Ovary (tissue), 9 donors: ENCODE data around the gene AFG3L2. TPM values are rescaled to one million over a fixed set of nuclear protein-coding genes. Genes with fewer than 3 reads are reported as not detected.

Experiments
- DNase-seq, 5 donors: peaks; one replicate each; pipeline ENCODE4 v3.0.0-alpha.2; 2019 to 2020
- H3K27ac ChIP-seq, 2 donors: fragments of 200-600 bp; one replicate each; pipeline versions ENCODE4 v1.5.1 to v1.8.0; 2019 to 2022
- H3K27me3 ChIP-seq: fragments of 200-600 bp; one replicate; pipeline ENCODE4 v1.8.0; 2022
- H3K36me3 ChIP-seq: fragments of 200-600 bp; sonication (generic); one replicate; pipeline ENCODE4 v1.5.1; 2019
- H3K4me1 ChIP-seq: one replicate; pipeline ENCODE4 v1.8.1; 2013; ENCODE audit warnings: mild to moderate bottlenecking, moderate library complexity; ENCODE audit not compliant: insufficient read depth
- H3K4me3 ChIP-seq: fragments of 200-600 bp; sonication (generic); one replicate; pipeline ENCODE4 v1.5.1; 2017
- H3K9me3 ChIP-seq, 2 donors: fragments of 200-600 bp in 1 of 2; sonication (generic) in 1 of 2; one replicate each; pipeline versions ENCODE4 v1.5.1 to v1.8.1; 2013 to 2019; ENCODE audit warnings: mild to moderate bottlenecking in 1 of 2, moderate library complexity in 1 of 2
- EP300 ChIP-seq: sonication (generic); formaldehyde crosslinking; IDR thresholded peaks from one replicate; pipeline ENCODE4 v1.6.1; 2017; ENCODE audit warnings: antibody characterized with exemption
- POLR2A ChIP-seq: fragments of 450-650 bp; IDR thresholded peaks from one replicate; pipeline ENCODE4 v1.6.1; 2017; ENCODE audit warnings: antibody characterized with exemption, mild to moderate bottlenecking, moderate library complexity
- WGBS, 3 donors: extraction: QIAGEN DNeasy Blood & Tissue Kit in 1 of 3; methylation state at CpG; one replicate each; pipeline versions ENCODE4 v1.1.5 to v1.1.7; 2013 to 2017; 5-methylcytosine and 5-hydroxymethylcytosine counted together
- intact Hi-C, 4 donors: fragments of 100-400 bp; cut with DNase I; formaldehyde crosslinking; loops; one replicate each; pipeline versions ENCODE4 v1.11.0 to v1.15.1; 2022 to 2023
- polyA plus RNA-seq, 2 donors: library from polyadenylated mRNA; stranded (reverse); fragments of 200-250 nt in 1 of 2; fragments of 350-450 nt in 1 of 2; fragmentation: Illumina TruSeq in 1 of 2; extraction: RNeasy Lipid Tissue Mini Kit (QIAGEN cat#74804) in 1 of 2; gene quantifications; one replicate each; pipeline ENCODE4 v1.2.3, GENCODE V29; 2013 to 2014
- total RNA-seq, 7 donors: library from RNA; depleted of rRNA in 2 of 7; stranded (reverse); fragments of >200 nt in 2 of 7; fragmentation: NEBNext Ultra II Directional in 3 of 7; extraction: Animal tissue kit (Norgen Biotek cat#: 25700) in 3 of 7; gene quantifications; one replicate each; pipeline versions ENCODE4 v1.1.0 to v1.2.4, GENCODE V29; 2016 to 2023
- TF ChIP-seq, protein P1 (sequence below), 3 donors: fragments of 450-650 bp in 2 of 3; fragments of 200-600 bp in 1 of 3; IDR thresholded peaks; one replicate each; pipeline versions ENCODE4 v1.5.1 to v1.8.0; 2016 to 2022; ENCODE audit warnings: antibody characterized with exemption in 3 of 3, mild to moderate bottlenecking in 1 of 3
- donor health status: DM: no; HTN: no; CAD: no; lungs with moderate emphysema.
- donor health status: DM: no; HTN: no; CAD: no.
- donor health status: Bipolar disorder and iron deficiency.
- donor health status: DM: yes; HTN: yes; CAD: no.
- donor health status: DM: no; HTN: no; CAD: no.
- donor health status: DM: yes; HTN: yes; CAD: no.

The AFG3L2 gene
- total and polyA plus RNA-seq, 9 donors: 28.3 to 42.5 (median 34.9) TPM

DNA sequence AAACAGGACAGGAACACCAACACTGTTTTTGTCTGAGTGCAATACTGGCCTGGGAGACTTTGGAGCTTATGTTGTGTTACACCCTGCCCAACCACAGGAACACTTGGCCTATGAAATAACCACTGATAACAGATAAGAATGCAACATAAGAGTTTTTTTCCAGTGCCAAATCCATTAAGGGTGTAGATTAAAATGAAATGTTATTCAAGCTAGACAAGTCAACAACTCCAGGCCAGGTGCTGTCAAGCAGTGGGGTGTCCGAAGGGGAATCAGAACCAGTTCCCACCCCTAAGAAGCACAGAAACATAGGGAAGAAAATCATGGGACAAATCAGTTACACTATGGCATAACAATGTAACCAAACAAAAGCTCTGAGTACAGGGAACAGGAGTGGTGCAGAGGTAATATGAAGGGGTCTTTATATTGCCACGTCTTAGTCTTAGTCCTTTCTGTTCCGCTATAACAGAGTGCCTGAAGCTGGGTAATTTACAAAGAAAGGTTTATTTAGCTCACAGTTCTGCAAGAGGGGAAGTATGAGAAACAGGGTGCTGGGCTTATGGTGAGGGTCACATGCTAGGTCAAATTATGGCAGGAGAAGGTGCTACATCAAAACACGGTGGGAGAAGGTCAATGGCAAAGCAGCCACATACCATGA, 3.8 kb downstream of the AFG3L2 start:
- TF ChIP-seq, protein P1, sequence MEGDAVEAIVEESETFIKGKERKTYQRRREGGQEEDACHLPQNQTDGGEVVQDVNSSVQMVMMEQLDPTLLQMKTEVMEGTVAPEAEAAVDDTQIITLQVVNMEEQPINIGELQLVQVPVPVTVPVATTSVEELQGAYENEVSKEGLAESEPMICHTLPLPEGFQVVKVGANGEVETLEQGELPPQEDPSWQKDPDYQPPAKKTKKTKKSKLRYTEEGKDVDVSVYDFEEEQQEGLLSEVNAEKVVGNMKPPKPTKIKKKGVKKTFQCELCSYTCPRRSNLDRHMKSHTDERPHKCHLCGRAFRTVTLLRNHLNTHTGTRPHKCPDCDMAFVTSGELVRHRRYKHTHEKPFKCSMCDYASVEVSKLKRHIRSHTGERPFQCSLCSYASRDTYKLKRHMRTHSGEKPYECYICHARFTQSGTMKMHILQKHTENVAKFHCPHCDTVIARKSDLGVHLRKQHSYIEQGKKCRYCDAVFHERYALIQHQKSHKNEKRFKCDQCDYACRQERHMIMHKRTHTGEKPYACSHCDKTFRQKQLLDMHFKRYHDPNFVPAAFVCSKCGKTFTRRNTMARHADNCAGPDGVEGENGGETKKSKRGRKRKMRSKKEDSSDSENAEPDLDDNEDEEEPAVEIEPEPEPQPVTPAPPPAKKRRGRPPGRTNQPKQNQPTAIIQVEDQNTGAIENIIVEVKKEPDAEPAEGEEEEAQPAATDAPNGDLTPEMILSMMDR (IDR thresholded peaks at IDR 0.05): no peak
- TF ChIP-seq POLR2A (no peak), EP300 (no peak)
- peaks cover 14% of the 10 kb centered on the region for H3K4me1 ChIP-seq
- H3K4me3 ChIP-seq: no peak overlapping the region
- no peaks in the 10 kb centered on the region for H3K9me3 ChIP-seq
- 59 to 75% (median 64%) methylated on average over 4 of the region's 4 CpGs for WGBS, 3 donors
- no peaks in the 10 kb centered on the region for H3K27me3 ChIP-seq
- no peak overlapping the region for H3K27ac ChIP-seq
- intact Hi-C loops: loop anchor here in 3 of 4 donors (10.0 kb wide), 2 partner anchors 48 to 98 kb away; no protein-coding TSS in a partner anchor
- DNase-seq: no peak
- H3K36me3 ChIP-seq: no peaks in the 10 kb centered on the region

DNA sequence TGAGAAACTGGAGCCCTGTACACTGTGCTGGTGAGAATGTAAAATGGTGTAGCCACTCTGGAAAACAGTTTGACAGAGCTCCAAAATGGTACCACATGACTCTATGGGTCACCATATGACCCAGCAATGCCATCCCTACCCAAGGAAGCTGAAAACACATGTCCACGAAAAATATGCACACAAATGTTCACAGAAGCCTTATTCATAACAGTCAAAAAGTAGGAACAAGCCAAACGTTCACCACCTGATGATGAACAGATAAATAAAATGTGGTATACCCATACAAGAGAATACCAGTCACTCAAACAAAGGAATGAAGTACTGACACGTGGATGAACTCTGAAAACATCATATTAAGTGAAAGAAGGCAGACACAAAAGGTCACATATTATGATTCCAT, 4.6 kb downstream of the AFG3L2 start:
- no peak overlapping the region for H3K4me3 ChIP-seq

DNA sequence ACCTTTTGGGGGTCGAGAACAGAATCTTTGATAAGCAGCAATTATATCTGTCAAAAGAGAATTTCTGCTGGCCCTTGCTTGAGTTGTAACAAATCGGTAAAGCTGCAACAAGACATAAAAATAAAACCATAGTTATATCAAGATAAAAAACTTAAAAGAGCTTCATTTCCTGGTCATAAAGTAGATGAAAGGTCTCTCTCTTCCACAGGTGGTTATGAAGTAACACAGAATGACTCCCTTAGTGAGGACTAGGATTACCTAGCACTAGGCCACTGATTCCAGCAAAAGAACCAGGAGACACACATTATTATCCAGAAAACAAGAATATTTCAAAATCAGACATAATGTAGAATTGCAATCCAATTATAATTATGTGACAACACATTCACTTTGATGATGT, 5.4 kb downstream of the AFG3L2 start:
- DNase-seq: no peak
- Histone ChIP-seq H3K27ac (no peak overlapping the region), H3K36me3 (no peaks in the 10 kb centered on the region), H3K4me3 (no peak overlapping the region), H3K9me3 (no peaks in the 10 kb centered on the region), H3K4me1 (peaks cover 14% of the 10 kb centered on the region), H3K27me3 (no peaks in the 10 kb centered on the region)
- intact Hi-C loops: loop anchor here in 3 of 4 donors (10.0 kb wide), 2 partner anchors 47 to 97 kb away; no protein-coding TSS in a partner anchor
- TF ChIP-seq POLR2A (no peak), EP300 (no peak)
- TF ChIP-seq, protein P1 (IDR thresholded peaks at IDR 0.05): no peak
- WGBS, 3 donors: 82 to 90% (median 88%) methylated on average over 2 of the region's 2 CpGs

More for the DNA sequence above, 4.6 kb downstream of the AFG3L2 start:
- 59 to 66% (median 63%) methylated on average over 3 of the region's 3 CpGs for WGBS, 3 donors
- peaks cover 14% of the 10 kb centered on the region for H3K4me1 ChIP-seq
- no peak for DNase-seq
- intact Hi-C loops: loop anchor here in 3 of 4 donors (10.0 kb wide), 2 partner anchors 48 to 98 kb away; no protein-coding TSS in a partner anchor
- no peak for TF ChIP-seq EP300
- TF ChIP-seq, protein P1 (IDR thresholded peaks at IDR 0.05): no peak
- TF ChIP-seq POLR2A: no peak
- H3K27me3 ChIP-seq: no peaks in the 10 kb centered on the region
- H3K27ac ChIP-seq: no peak overlapping the region
- H3K9me3 ChIP-seq: no peaks in the 10 kb centered on the region
- H3K36me3 ChIP-seq: no peaks in the 10 kb centered on the region

DNA sequence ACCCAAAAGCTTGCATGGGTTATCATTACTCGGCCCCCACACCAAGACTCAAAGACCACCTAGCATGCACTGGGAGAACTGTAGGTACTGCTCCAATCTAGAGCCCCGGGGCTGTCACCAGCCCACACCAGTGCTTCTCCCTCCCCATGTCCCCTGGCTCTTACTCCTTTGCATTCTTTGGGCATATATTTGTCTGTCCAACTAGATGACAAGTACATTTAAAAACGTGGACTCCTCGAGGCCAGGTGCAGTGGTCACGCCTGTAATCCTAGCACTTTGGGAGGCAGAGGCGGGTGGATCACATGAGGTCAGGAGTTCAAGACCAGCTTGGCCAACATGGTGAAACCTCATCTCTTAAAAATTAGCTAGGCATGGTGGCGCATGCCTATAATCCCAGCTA, 7.8 kb downstream of the AFG3L2 start:
- no peak for TF ChIP-seq EP300
- TF ChIP-seq, protein P1 (IDR thresholded peaks at IDR 0.05): no peak
- 82 to 92% (median 85%) methylated on average over 7 of the region's 7 CpGs for WGBS, 3 donors
- H3K4me1 ChIP-seq: peaks cover 4% of the 10 kb centered on the region
- H3K27ac ChIP-seq: no peak overlapping the region
- no peaks in the 10 kb centered on the region for H3K9me3 ChIP-seq
- intact Hi-C loops: no loop called here
- H3K27me3 ChIP-seq: no peaks in the 10 kb centered on the region
- H3K36me3 ChIP-seq: no peaks in the 10 kb centered on the region
- DNase-seq: no peak
- H3K4me3 ChIP-seq: no peak overlapping the region
